Liver (tissue), 3 donors: ENCODE data around the gene BCAR3.

Experiments
- ATF3 ChIP-seq: IDR thresholded peaks from 2 replicates; pipeline ENCODE4 v1.6.1; 2016; ENCODE audit warnings: antibody characterized with exemption
- CTCF ChIP-seq: fragments of 150-350 bp; IDR thresholded peaks from 2 replicates; pipeline ENCODE4 v1.5.1; 2017; ENCODE audit warnings: improper control_type of control experiment, low read depth, low read length; ENCODE audit not compliant: missing input control
- EGR1 ChIP-seq, 2 donors: IDR thresholded peaks; 2 replicates each; pipeline ENCODE4 v1.6.1; 2016 to 2018; ENCODE audit warnings: antibody characterized with exemption in 2 of 2, low read depth in 2 of 2
- GABPA ChIP-seq, 2 donors: IDR thresholded peaks in 1 of 2; conservative IDR thresholded peaks in 1 of 2; 2 replicates each; pipeline ENCODE4 v1.6.1; 2016; ENCODE audit warnings: antibody characterized with exemption in 2 of 2, mild to moderate bottlenecking in 1 of 2, moderate library complexity in 1 of 2
- JUND ChIP-seq, 2 donors: IDR thresholded peaks; 2 replicates each; pipeline ENCODE4 v1.6.1; 2016; ENCODE audit warnings: antibody characterized with exemption in 2 of 2
- MAX ChIP-seq: IDR thresholded peaks from 2 replicates; pipeline ENCODE4 v1.6.1; 2016; ENCODE audit warnings: antibody characterized with exemption
- RAD21 ChIP-seq, 2 donors: IDR thresholded peaks; 2 replicates each; pipeline ENCODE4 v1.6.1; 2016; ENCODE audit warnings: antibody characterized with exemption in 2 of 2, mild to moderate bottlenecking in 2 of 2
- REST ChIP-seq: IDR thresholded peaks from 2 replicates; pipeline ENCODE4 v1.6.1; 2016; ENCODE audit warnings: antibody characterized with exemption, mild to moderate bottlenecking
- RXRA ChIP-seq, 2 donors: IDR thresholded peaks; 2 replicates each; pipeline ENCODE4 v1.6.1; 2017 to 2018; ENCODE audit warnings: antibody characterized with exemption in 2 of 2, mild to moderate bottlenecking in 1 of 2
- SP1 ChIP-seq: IDR thresholded peaks from 2 replicates; pipeline ENCODE4 v1.6.1; 2018; ENCODE audit warnings: antibody characterized with exemption, mild to moderate bottlenecking
- TAF1 ChIP-seq: conservative IDR thresholded peaks from 2 replicates; pipeline ENCODE4 v1.6.1; 2016; ENCODE audit warnings: antibody characterized with exemption, mild to moderate bottlenecking
- YY1 ChIP-seq: IDR thresholded peaks from 2 replicates; pipeline ENCODE4 v1.6.1; 2016; ENCODE audit warnings: antibody characterized with exemption, mild to moderate bottlenecking
- ZBTB33 ChIP-seq: IDR thresholded peaks from 2 replicates; pipeline ENCODE4 v1.6.1; 2016; ENCODE audit warnings: antibody characterized with exemption
- donor health status: healthy.
- donor health status: healthy.

GRCh38 chr1:93631626-93632365, 49.8 kb downstream of the BCAR3 start:
- peak; percentile 25 for TF ChIP-seq CTCF
- peak; percentile 55 to 73 for TF ChIP-seq RAD21 (IDR thresholded peaks at IDR 0.05)
- no peak for TF ChIP-seq REST
- no peak for TF ChIP-seq ATF3
- TF ChIP-seq YY1: no peak
- TF ChIP-seq GABPA (IDR thresholded peaks at IDR 0.05 in 1 of 2, conservative IDR thresholded peaks at IDR 0.05 in 1 of 2): no peak
- no peak for TF ChIP-seq EGR1 (IDR thresholded peaks at IDR 0.05; ENCODE audit: low read depth in 2 of 2)
- no peak for TF ChIP-seq JUND (IDR thresholded peaks at IDR 0.05)
- no peak for TF ChIP-seq TAF1
- TF ChIP-seq ZBTB33: no peak
- no peak for TF ChIP-seq SP1
- no peak for TF ChIP-seq RXRA (IDR thresholded peaks at IDR 0.05)
- no peak for TF ChIP-seq MAX
